Hypothalamus (tissue), 51 donors: ENCODE data around the gene ZFAND6.

Experiments used
- DNase-seq, 51 donors: peaks; one replicate each; lab custom pipeline; 2025; lab: John Stamatoyannopoulos, UW

ZFAND6 gene

DNA sequence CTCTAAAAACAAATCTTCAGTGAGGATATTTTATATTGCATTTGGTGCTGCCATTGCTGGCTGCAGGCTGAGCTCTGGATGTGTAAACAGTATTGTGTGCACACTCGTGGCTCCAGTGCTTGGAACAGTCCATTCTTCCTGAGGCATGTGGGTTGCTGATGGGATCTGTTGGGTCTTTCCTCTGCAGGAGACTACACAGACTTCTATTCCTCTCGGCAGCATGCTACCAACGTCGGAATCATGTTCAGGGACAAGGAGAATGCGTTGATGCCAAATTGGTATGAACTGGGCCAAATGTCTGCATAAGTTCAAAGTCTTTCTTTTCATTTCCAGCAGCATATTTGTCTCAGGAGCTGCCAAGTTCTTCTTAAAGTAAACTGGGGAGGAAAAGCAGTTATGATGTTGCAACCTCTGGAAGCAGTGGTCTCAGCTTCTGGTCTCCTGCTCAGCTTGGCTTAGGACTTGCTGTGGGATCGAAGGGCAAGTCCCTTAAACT lies 102.6 kb downstream of the ZFAND6 start:
- DNase-seq: no peak

DNA sequence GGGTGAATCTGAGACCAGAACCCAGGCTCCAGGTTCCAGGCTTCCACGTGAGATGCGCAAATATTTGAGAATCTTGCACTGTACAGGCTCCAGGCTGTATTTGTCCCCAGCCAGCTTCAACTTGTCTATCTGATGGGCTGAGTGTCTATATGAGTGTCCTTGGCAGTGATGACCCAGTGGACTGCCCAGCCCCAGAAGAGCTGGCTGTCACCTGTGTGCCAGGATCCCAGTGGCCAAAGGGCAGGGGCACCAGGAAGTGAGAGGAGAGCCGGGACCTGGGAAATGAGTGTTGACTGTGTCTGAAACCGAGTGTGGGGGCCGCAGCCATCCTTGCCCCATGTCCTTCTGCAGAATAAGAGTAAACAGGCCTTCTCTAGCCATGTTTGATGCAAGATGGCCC lies 103.7 kb downstream of the ZFAND6 start:
- no peak for DNase-seq

DNA sequence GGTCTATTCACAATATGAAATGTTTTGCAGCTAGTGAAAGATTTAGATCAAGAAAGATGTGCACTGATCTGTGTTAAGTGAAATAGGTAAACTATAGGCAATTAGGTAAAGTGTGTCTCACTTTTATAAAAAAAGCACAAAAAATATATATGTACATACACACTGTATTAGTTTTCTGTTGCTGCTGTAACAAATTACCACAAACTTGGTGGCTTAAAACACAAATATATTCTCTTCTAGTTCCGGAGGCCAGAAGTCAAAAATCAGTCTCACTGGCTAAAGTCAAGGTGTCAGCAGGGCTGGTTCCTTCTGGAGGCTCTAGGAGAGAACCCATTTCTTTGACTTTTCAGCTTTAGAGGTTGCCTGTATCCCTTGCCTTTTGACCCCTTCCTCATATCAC lies 104.4 kb downstream of the ZFAND6 start:
- DNase-seq: no peak

DNA sequence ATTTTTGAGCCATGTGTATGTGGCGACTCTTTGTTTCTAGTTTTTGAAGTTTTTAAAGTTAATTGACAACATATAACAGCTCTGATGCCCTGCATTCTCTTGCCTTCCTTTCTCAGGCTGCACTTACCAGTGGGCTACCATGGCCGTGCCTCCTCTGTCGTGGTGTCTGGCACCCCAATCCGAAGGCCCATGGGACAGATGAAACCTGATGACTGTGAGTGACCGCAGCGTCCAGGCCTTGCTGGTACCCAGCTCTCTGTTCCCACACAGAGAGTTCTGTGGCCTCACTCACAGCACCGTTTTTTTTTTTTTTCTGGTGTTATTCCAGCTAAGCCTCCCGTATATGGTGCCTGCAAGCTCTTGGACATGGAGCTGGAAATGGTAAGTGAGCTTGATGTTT lies 108.5 kb downstream of the ZFAND6 start:
- no peak for DNase-seq

DNA sequence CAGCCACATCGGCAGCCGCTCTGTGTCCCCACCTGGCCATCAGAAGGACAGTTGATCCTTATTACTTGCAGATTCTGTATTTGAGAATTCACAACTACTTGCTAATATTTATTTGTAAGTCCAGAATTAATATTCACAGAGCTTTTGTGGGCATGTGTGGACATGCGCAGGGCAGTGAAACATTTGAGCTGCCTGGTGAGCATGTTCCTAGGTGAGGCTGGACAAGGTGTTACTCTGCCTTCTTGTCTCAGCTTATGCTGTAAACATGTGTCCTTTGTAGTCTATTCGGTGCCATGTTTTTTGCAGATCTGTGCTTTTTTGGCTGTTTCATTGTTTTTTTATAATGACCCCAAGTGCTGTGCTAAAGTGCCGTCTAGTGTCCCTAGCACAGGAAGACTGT lies 108.9 kb downstream of the ZFAND6 start:
- DNase-seq: no peak

DNA sequence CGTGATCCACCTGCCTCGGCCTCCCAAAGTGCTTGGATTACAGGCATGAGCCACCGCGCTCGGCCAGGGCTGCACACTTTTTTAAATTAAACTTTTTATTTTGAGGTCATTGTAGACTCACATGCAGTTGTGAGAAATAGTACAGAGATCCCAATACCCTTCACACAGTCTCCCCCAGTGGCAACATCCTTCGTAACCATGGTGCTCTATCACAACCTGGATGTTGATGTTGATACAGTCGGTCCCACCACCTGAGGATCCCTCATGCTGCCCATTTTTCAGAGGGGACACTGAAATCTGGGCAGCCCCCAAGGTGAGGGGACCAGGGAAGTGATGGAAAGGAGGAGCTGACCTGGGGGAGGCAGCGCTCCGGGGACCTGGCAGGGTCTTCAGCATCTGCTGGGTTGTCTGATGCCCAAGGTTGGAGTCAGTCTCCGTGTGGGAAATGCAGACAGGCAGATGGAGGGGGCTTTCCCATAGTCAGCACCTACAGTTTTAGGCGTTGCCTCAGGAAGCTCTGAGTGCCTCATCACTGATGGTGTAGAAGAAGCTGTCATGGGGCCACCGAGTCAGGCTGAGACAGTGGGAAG lies 110.4 kb downstream of the ZFAND6 start:
- no peak for DNase-seq

DNA sequence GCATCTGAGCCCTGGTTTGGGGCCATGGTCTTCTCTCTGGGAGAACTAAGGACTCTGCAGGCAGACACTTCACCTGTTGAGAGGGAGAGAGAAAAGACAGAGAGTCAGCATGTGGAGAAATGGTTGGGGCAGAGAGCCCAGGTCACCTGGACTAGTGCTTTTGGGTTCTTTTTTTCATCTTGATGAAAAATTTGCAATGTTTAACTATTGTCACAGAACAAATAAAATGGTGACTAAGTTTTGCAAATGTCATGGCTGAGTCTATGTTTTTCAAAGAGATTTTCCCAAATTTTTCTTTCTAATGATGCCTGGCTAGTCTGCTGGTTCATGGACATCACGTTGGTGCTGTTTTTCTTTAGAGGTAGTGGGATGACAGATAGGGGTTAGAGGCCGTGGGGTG lies 111.1 kb downstream of the ZFAND6 start:
- DNase-seq: no peak

DNA sequence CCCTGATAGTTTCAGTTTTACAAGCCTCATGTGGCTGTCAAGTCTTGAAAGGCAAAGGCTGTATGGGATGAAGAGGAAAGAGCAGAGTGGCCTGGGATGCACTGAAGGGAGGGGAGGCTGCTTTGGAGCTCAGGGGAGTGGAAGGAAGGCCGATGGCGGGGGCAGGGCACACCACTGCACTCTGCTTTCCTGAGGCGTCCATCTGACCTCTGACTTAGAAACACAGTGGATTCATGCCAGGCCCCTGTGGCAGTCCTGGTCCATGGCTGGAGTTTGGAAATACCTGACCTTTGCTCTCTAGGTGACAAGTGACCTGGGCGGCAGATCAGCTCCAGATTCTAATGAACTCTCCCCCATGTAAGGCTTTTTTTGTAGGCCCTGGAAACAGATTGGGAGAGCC lies 112.3 kb downstream of the ZFAND6 start:
- DNase-seq: no peak

DNA sequence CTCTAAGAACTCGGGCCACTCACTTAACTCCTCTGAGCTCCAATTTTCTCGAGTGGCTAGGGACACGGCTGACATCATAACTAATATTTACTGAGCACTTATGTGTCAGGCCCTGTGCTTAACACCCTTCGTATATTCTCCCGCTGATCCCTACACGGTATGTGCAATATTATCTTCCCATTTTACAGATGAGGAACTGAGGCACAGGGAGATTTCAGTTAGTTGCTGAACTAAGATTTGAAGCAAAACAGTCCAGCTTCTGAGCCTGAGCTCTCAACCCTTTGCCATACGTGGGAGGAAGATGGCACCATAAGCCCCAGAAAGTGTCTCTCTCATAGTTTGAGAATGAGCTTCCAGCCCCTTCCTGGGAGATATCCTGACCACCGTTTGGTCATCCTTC lies 112.9 kb downstream of the ZFAND6 start:
- no peak for DNase-seq

DNA sequence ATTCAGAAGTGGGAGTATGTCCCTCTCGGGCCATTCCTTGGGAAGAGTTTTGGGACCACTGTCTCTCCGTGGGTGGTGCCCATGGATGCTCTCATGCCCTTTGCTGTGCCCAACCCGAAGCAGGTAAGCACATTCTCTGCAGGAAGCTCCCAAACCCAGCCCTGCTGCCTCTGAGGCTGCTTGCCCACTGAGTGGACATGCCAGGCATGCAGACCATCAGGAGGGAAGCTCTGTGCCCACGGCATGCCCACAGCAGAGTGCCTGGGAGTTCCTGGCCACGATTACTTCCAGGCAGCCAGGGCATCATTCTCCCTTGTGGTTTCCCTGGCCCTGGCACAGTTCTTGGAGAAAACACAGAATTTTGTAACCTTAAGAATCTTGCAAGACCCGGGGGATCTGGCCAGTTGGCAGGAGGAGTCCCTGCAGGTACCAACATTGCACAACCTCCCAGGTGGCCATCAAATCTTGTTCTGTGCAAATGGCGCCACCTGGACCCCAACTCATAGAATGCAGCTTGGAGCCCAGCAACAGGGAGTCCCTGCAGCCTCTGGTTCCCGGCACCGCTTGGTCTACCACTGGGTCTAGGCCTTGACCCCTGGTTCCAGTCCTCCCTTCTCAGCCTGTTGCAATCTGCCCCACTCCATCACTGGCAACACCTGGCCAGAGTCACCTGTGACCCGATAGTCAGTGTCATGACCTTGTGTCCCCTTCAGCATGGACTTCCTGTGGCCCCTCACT lies 113.7 kb downstream of the ZFAND6 start:
- peak in 32 of 51 donors; percentile 5 to 57 (median 22) for DNase-seq

DNA sequence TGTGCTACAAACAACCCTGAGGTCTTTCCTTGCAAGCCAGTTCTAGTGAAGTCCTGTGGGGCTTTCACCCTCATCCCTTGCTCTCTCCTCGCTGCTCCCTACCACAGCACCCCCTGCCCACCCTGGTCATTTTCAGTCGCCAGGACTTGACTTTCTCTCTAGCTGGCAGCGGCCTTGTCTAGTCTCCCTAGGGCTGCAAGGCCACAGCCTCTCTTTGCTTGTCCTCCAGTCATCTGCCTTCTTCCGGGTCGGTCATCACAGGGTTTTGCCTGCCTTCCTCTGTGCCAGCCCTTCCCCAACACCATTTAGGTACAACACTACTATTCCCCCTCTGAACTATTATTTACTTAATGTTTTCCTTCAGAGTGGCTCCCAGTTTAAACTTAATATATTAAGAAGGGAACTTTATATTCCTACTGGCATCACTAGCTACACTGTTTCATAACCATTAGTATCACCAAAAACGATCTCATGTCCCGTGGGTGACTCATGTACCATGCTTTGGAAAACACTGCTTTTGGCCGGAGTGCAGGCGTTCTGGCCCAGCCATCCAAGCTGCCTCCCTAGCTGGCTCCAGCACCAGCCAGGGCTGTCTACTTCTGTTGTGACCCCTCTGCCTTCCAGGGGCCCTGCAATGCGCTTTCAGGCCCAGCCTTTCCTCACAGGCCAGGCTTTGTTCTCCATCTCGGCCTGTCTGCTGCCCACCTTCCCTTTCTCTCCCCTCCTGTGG lies 114.7 kb downstream of the ZFAND6 start:
- DNase-seq: peak in 3 of 51 donors; percentile 10 to 14 (median 10)

DNA sequence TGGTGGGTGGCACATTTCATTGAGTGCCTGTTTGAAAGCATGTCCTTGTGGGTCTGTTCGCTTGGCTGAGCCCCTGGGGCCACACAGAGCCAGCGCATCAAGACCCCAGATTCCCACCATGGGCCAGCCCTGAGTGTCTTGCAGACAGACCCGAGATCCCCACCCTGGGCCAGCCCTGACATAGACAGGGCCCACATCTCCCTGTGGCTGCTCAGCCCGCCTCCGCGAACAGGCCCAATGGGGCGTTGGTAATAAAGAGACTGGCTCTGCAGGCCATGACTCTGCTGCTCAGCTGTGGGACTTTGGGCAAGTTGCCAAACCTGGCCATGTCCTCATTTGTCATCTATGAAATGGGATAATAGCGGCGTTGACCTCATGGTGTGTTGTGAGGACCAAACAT lies 116.0 kb downstream of the ZFAND6 start:
- no peak for DNase-seq

DNA sequence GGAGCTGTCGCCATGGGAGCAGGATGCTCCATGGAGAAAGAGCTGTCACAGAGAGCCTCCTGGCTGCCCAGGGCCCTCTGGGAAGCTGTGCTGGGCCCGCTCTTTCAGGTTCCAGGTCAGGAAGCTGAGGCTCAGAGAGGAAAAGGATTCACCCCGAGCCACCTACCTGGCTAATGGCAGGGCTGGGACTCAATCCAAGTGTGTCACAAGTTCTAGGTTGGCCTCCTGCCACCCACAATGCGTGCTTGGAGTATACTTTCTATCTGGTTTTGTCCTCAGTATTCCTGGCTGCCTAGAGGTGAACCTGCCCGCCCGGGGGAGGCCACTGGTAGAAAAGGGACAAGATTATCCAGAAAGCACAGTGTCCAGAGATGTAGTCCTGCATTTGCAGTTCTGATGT lies 117.0 kb downstream of the ZFAND6 start:
- no peak for DNase-seq

DNA sequence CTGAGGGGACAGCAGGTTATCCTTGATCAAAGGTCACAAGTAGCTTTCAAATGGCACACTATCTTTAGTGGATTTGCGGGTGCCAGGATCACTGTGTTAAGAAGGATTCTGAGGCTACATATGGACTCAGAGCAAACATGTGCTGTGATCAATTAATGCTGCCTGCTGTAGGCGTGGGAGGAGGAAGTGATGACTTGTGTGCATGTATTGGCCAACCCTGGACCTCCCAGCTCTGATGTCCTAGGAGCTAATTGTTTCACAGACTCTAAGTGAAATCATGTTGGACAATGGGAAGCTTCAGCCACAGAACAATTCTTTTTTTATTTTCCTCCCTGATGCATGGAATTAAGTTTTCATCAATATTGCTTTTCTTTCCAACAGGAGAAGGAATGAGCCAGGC lies 117.7 kb downstream of the ZFAND6 start:
- no peak for DNase-seq

DNA sequence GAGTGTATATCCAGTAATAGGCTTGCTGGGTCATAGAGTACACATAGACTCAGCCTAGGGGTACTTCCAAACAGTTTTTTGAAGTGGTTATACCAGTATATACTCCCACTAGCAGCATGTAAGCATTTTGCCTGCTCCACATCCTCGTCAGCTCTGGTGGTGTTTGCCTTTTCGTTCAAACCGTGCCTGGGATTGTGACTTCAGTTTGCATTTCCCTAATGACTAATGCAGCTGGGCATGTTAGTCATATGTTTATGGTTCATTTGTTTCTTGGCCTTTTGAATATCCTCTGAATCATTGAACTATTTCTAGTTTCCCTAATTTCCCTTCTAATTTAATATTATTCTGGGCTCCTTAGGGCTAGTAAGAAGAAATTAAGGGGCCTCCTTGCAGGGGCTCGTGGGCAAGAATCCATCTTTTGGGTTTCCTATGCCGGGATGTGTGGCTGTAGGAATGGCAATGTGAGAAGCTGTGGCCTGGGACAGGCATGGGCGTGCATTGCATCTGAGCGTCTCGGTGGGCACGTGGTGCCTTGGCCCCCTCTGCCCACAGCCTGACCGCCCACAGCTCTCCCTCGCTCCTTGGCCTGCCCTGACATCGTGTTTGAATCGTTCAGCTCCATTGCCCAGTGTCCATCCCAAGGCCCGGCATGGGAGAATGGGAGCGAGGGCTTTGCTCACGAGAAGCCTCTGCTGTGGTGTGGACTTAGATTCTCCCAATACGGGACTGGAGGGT lies 119.7 kb downstream of the ZFAND6 start:
- DNase-seq: no peak

DNA sequence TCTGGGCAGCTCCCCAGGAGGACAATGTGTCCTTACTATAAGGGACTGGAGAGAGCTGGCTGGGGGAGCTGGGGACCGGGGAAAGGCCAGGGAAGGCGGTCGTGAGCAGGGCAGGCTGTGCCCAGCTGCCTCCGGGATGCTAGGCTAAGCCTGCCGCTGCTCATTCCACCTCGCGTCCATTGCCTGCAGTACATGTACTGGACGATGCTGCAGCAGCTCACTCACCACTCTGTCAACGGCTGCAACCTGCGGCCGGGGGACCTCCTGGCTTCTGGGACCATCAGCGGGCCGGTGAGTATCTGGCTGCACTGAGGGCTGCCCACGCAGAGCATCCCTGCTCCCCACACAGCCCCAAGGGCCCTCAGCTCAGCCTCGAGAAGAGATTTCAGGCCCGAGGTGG lies 120.5 kb downstream of the ZFAND6 start:
- no peak for DNase-seq

DNA sequence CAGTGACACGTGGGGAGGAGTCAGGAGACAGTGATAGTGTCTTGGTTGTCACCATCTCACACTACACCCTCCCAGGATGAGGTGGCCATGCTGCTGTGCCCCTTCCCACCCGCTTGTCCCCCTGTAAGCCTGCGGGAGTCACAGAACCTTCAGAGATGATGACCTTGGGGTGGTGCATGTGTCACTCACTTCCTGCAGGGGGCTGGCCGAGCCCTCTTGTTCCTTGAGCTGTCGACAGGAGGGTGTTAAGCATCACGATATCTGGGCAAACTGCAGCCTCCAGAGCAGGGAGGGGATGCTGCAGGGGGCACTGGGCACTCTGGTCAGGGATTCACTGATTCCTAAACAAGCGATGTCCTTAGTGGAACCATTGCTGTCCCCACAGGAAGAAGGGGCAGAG lies 121.0 kb downstream of the ZFAND6 start:
- no peak for DNase-seq

DNA sequence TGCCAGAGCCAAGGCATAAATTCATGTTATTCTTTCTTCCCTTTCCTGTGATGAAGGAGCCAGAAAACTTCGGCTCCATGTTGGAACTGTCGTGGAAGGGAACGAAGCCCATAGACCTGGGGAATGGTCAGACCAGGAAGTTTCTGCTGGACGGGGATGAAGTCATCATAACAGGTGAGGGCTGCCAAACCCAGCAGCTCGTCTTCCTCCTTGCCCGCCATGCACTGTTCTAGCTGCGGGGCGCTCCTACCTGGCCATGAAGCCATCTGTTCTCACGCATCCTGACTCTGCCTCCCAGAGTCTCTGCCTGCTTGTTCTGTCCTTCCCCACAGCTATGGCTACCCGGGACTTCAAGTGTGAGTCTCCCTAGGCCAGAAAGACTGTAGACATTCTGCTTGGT lies 121.5 kb downstream of the ZFAND6 start:
- DNase-seq: no peak

DNA sequence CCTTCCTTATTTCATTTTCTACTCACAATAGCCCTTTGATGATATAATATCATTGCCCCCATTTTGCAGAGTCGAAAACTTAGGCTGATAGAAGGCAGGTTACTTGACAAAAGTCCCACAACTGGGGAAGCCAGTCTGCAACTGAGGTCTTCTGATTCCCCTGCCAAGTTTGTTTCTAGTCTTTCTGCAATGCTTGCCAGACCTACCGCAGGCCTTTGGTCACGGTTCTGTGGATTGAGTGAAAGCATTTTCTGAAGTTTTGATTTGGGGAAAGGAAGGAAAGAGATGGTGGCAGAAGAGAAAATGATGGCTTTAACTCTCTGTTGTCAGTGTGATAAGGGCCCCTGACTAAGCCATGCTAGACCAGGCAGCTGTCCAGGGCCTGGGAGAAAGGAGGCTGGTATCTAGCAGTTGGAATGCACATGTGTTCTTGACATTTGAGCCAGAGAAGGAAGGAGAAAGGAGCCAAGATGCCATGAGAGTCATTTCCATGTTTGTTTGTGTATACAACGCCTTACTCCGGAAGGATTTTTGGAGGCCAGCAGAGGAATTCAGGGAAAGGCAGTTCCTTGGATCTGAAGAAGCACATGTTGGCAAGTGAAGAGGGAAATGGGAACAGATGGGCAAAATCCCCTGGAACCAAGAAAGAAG lies 123.3 kb downstream of the ZFAND6 start:
- no peak for DNase-seq

DNA sequence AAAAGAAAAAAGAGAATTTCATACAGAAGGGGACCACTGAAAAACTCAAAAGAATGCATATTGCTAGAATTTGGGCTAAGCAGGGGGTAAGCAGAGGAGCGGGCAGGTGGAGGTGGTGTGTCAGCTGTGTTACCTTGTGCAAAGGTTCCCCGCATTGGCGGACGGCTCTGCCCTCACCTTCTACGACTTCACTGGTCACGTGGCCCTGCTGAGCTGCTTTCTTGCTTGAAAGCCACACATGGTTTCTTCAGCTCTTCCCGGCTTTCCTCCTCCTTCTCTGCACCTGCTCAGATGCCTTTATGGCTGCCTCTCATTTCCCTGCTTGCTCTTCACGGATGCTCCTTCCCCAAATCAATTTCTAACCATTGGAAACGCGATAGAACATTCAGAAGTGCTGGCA lies 123.8 kb downstream of the ZFAND6 start:
- DNase-seq: no peak

DNA sequence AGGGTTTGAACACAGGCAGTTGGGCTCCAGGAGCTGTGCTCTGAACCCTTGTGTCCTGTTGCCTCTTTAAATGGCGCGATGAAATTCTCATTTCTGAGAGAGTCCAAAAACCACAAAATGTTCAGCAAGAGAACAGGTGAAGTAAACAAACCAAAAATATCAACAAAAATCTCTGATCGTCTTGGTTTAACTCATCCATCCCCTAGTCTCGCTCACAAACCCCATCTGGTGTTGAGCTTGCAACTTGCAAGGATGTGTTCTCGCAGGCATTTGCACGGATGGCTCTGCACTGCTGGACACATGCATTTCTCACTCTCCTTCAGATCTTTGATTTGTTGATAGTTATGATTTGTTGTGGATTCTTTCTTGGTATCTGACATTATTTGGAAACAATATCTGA lies 124.4 kb downstream of the ZFAND6 start:
- no peak for DNase-seq
